NCI-H345 treated with DMSO at 0.1 percent for 48 hours (cell line): ENCODE measurements around the gene ADORA2A.

Source experiments
- DNase-seq: peaks from one replicate; lab custom pipeline; 2025; ENCODE audit not compliant: unreplicated experiment; lab: John Stamatoyannopoulos, UW

The ADORA2A gene

DNA sequence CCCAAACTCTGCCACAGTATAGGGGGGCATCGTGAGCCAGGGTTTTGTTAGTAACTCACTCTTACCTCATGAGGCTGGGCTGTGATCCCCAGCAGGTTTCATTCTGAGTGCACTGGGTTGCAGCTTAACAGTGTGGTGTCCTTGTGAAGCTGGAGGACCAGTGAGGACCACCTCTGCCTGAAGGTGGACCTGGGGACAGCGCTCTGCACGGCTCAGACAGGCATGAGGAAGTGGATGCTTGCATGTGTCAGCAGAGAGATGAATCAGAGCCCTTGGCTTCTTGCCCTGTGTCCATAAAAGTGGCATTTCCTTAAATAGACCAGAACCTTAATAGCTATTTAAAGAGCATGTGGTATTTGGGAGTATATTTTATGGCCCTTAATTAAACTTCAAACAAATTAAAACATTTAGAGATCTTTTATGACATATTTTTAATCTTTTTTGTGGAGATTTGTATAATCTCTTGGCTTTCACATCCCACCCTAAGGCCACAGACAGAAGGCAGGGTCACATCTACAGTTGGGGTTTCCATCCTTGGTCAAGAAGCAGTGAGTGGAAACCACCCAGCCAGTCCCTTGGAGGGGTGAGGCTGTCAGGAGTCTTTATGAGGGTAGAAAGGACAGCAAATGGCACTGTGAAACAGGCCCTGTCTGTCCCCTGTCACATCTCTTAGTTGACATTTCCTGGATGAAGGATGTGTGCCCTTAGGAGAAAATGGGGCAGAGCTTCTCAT is 24.8 kb upstream of the ADORA2A start:
- DNase-seq: no peak

DNA sequence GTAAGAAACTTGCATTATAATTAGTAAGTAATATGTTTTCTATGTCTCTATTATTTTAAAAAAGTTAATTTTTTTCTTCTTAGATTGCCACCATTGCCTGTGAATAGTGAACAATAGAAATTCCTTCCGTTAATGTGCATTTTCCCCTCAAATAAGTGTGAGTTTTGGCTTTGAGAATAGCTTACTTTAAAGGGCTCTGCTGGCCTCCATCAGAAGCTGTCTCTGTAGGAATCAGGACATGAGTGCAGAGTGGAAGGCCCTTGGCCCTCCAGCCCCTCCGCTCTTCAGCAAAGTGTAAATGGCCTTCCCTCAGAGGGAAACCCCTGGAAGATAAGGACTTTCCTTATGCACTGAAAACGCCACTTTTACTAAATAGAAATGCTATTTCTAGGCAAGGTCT is 24.1 kb upstream of the ADORA2A start:
- no peak for DNase-seq

DNA sequence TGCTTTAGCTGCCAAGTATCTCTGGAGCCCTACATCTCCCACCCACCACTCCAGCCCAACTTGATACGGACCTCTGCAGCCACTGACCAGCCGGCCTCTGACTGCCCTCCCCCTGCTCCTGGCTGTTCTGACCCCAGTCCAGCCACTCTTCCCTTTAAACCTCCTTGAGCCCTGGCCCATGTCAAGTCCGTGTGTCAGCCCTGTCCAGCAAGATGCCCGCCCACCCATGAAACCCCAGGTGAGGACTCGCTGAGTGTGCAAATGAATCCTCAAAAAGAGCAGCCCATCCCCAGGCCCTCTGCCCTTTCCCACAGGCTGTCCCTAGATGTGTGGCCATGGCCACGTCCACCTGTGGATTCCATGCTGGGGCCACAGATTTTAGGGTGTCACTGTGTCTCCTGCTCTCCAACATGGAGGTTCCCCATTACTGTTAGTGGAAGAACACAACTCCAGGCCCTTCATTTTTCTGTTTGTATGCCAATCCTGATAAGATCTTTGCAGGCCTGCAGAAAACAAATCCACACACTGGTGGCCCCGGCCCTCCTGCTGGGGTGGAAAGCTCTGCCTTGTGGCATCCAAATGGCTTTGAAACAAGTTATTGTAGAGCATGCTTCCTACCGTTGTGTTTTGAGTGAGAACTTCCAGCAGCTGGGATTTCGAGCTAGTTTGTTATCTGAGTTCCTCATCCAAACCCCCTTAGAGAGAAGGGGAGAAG is 22.7 kb upstream of the ADORA2A start:
- DNase-seq: no peak

DNA sequence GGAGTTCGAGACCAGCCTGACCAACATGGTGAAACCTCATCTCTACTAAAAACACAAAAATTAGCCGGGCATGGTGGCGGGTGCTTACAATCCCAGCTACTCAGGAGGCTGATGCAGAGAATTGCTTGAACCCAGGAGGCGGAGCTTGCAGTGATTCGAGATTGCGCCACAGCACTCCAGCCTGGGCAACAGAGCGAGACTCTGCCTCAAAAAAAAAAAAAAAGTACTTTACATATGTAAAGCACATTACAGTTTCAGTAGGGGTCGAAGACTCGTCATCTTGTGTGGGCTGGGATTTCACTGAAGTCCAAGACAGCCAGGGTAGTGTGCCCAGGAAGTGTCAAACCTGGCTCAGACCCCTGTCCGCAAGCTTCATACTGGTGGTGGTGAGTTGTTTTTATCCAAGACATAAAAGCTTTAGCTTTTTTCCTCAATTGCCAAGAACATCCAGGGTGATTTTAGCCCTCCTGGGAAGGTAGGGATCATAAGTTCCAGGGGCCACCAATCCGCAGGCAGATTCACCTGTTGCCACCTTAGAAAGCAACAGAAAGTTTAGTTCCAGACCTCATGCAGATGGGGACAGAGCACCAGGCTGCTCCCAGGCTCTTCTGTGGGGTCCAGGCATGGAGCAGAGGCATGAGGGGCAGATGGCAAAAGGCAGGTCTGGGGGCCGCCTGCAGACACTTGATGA is 21.6 kb upstream of the ADORA2A start:
- DNase-seq: no peak

DNA sequence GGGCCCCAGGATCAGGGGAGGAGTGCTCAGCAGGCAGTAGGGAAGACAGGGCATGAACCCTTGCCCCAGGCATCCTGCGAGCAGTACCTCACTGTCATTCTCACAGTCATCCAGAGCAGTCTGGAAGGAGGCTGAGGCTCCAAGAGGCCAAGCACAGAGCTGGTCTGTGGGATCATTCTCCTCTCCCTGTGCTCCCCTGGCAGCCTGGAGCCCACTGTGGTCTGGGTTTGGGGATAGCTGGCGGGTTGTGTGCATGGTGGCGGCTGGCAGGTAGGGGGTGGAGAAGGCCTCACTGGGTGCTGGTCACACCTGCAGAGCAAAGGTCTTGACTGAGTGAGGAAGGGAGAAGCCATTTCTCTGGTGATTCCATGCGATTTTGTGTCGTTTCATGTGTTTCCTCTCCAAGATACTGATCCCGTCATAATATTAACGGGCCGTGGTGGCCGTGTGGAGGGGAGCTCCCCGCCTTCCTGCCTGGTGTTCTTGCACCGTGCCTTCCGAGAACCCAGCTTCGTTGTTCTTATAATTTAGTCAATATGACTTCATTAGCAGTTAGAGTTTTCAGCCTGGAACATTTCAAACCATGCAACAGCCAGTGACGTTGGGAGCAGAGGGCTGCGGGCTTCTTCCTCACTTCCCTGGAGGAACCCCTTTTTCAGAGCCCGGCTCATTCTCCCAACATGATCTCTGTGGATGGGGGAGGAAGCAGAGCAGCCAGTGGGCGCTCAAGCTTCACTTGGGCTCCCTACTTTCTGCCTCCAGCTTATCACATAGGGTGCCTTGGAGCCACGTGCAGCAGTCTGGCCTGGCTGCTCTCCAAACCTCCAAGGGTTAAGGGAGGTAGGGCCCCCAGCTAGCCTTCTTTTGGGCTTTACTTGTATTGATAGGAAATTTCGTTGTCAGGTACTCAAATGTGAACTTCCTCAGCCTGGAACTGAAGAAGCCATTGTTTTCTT is 20.8 kb upstream of the ADORA2A start:
- DNase-seq: no peak

DNA sequence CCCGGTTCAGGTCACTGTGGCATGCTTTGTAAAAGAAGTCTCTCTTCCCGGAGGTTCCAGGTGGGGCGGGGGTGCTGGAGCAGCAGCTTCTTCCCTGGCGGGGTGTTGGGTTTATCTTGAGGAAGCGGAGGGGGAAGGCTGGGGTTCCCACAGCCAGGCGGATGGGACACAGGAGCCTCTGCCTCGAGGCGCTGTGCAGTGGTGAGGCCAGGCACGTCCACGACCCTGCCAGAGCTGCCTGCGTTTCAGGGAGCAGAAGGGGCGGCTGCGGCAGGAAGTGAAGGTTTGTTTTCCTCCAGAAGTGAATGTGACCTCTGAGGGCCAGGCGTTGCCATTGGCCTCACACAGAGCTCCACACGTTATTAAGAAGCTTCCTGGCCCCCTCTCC is 20.1 kb upstream of the ADORA2A start:
- DNase-seq: no peak

DNA sequence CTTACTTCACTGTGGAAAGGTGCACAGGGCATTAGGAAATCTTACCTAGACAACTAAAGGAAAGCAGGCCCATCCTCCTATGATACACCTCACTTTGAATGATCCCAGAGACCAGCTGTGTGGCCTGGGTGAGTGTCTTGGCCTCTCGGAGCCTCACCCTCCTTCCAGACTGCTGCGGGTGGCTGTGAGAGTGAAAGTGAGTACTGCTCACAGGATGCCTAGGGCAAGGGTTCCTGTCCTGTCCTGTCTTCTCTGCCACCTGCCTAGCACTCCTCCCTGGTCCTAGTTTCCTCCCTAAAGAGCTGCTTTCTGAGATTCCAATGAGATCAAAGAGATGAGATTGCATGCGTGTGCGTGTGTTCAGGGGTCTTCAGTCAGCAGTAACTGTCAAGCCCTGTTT is 19.5 kb upstream of the ADORA2A start:
- no peak for DNase-seq

DNA sequence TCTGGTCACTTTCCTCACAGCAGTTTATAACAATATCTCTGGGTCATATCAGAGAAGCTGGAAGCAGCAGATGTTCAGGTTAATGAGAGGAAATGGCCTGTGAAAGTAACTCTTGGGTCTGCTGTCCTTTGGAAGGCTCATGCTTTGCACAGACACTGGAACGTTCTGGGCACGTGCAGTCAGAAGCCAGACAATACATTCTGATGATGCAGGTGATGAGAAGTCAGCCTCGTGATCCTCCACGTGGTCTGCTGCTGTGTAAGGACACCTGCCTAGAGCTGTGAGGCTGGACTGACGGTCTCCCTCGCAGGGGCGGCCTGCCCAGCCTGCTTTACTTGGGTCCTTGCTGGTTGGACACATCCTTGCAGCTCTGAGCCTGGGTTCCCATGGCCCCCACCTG is 18.8 kb upstream of the ADORA2A start:
- DNase-seq: no peak

DNA sequence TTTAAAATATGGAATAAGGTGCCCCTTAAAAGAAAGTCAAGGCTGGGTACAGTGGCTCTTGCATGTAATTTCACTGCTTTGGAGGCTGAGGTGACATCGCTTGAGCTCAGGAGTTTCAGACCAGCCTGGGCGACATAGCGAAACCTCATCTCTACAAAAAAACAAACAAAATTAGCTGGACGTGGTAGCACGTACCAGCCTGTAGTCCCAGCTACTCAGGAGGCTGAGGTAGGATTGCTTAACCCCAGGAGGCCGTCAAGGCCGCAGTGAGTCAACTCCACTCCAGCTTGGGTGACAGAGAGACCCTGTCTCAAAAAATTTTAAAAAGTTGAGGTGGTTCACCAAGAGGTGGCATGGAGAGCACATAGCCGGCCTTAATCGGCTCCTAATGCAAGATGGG is 17.7 kb upstream of the ADORA2A start:
- DNase-seq: no peak

DNA sequence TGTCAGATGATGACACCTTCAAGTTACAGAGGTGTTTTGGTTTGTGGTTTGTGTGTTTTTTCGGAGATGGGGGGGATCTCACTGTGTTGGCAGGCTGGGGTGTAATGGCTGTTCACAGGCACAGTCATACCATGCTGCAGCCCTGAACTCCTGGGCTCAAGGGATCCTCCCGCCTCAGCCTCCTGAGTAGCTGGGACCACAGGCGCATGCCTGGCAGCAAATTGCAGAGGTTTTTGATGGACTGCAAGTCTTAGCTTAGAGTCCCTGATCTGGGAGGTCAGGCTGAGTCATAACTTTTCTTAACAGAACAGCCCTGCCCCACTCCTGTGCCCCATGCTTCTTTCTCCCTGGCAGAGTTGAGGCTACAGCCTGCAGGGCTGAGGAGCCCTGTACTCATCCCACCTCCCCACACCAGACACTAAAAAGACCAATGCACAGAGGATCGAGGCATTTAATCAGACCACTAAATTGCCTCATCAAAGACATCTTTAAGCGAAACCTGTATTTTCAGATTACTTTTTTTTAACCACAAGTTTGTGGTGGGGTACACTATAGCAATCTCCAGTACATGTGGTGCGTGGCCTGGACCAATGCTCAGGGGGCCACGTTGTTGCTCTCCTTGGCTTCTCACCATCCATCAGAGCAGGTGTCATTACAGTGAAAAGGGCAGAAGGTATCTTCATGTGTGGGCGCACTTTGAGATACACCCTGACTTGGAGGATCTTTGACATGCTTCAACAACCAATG is 17.1 kb upstream of the ADORA2A start:
- no peak for DNase-seq

DNA sequence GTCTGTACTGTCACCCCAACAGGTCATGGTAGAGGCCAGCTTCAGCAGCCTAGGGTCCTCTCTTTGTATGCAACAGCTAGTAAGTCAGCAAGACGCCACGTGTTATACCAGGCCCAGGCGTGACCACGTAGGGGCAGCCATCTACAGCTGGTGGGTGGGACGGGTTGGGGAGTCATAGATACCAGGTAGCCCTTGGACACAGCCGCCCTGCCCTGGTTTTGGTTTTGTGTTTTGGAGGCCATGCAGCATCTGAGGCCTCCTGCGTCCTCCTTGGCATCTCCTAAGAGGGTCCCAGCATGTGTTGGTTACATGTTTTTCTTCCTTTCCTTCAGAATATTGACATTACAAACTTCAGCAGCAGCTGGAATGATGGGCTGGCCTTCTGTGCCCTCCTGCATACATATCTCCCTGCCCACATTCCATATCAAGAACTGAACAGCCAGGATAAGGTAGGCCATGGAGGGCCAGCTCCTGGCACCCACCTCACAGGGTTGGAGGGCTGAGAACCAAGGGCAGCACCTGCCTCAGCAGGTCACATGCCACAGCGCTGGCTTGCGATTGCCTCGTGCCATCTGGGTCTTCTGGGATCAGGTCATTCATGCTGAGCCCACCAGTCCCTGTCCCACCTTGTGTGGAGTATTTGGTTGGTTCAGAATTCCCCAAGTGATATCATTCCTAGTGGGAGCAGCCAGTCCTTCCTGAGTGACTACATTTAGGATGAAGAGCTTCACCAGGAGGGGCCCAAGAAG is 16.0 kb upstream of the ADORA2A start:
- no peak for DNase-seq

DNA sequence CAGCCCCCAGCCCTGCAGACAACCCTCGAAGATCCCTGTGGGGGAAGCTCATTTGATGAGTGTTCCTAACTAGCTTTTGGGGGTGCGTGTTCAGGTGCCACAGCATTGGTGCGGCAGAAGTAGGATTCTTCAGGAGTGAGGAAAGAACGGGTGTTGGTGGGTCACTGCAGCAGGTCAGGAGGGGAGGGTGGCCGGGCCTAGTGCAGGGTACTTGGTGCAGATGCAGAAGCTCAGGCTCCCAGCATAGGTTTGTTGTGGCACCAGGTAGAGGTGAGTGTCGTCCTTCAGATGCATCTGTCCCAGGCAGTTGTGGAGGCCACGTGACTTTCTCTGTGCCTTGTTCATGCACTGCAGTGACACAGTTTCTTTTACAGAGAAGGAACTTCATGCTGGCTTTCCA is 15.1 kb upstream of the ADORA2A start:
- no peak for DNase-seq

DNA sequence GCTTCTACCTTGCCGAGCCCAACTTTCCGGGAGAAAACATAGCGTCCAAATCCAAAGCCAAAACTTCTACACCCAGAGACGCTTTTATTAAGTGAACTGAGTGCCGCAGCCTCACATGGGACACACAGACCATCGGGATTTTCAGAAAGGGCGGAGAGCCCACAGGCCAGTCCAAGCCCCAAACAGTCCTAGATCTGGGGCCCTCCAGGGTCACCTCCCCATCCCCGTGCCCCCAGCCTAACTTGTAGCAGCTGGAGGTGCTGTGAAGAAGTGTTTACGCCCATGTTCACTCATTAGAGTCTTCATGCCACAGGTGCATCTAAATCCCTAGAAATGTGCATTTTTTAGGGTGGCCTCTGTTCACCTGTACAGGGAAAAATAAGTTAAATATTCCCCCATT is 14.1 kb upstream of the ADORA2A start:
- DNase-seq: no peak

DNA sequence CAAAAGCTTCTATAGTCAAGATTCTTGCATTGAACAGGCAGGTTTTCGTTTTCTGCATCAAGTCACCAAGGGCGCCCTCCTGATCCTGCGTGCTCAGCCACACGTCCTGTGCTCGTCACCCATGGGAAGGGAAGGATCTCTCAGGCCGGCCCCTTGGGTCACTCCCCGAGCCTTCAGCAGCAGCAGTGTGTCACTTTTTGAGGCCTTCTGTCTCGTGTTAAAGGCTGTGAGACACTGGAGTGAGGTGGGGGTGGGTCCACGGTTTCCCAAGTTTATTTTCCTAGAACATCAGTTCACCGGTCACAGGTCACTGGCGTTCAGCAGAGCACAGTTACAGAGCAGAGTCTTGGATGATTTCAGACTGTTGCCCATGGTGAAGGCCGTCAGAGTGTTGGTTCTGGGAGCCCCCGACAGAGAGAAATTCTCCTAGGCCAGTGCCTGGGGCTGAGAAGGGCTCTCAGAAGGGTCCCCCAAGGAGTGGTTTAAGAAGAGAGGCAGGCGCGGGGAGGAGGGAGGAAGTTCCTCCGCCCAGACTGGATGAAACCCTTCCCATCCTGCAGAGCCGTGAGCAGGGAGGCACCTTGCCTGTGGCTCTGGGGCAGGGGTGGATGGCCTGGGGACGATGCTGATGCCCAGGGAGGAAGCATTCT is 13.5 kb upstream of the ADORA2A start:
- no peak for DNase-seq

DNA sequence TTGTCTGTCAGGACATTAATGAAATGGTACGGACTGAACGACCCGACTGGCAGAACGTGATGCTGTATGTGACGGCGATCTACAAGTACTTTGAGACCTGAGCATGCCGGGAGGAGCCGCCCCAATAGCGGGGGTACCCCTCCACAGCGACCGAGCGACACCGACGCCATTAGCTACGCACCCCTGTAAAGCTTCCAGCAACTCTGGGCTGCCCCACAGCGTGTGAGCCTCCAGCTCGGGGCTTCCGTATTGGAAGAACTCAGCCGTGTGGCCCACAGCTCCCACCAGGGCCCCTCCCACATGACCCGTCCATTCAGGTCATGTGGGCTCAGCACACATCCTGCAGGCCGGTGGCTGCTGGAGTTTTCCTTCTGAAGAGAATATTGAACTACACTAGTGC is 12.9 kb upstream of the ADORA2A start:
- DNase-seq: no peak

DNA sequence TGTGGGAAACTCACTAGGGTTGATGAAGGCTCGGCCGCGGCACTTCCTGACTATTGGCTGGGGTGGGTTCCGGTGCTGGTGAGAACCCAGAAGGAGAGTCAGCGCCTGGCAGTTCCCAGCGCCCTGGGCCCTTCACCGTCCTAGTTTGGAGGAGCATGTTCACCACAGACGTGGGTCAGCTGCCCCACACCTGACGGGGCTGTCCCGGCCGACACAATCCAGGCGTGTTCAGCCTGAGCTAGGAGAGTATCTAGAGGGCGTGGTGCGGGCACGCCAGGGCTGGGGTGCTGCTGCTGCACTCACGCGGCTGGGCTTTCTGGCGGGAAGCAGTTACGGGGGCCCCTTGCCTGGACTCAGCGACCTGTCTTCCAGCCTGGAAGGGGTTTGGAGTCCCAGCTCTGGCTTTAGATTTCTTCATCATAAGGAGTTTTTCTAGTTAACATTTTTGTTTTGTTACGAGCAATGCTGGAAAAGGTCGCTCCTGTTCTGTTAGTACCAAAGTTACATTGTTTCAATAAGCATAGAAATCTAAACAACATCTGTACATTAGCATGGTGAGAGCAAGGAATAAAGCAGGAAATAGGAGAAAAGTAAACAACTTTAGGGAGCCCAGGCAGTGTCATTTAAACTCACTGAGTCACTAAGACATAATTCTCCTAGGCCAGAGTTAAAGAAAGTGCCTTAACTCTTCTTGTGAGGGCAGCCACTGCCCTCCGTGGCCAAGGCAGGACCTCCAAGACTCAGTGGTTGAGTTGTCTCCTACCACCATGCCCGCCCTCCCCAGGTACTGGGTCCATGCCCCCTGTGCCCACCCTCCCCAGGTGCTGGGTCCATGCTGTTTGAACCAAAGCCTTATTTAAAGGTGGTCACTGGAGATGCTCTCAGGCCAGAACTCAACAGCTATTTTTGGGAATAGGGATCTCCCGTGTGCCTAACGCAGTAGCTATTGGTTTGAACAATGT is 12.1 kb upstream of the ADORA2A start:
- no peak for DNase-seq

DNA sequence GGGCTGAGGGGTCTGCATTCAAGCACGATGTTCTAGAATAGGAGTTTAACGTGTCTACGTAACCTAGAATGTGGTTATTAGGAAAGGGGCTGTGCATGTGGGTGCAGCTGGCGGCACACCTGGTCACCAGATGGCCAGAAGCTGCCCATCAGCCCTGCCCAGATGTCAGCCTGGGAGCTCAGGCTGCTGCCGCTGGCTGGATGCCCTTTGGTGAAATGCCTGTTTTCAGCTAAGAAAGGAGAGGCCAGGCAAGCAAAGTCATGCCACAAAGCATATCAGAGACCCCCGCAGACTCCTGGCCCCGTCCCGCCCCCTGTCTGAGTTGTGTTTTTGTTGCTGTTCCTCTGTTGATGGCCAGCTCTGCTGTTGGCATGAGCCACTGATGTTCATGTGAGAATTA is 11.3 kb upstream of the ADORA2A start:
- DNase-seq: no peak

DNA sequence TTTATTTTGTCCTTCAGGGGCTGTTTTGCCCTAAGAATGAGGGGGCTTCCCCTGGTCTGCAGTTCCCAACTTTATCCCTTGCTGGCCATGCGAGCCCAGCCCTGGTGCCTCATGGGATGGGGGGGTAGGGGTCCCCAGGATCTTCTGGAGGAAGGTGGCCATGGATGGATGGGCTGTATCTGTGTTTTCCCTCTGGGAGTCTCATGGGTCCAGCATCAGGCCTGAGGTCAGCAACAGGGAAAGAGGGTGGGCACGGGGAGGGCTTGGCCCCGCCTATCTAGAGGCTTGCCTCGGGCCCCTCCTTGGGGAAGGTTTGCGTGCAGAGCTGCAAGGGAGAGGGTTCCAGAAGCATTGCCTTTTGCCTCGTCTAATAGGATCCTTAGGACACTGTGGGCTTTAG is 10.8 kb upstream of the ADORA2A start:
- DNase-seq: no peak
